ENCODE measurements around the gene DACT2.
"Not testable (repeated sequence)": the region's sequence is repeated elsewhere in the genome, so short reads cannot be mapped to it uniquely, and the experiment has no call there.

The DACT2 gene

GRCh38 chr6:168318579-168319278 lies 848 bp downstream of the DACT2 start:
- DNase-seq, result no peak

- DNase-seq, result no peak
Measured at GRCh38 chr6:168318090-168318489, 1.5 kb downstream of the DACT2 start.

GRCh38 chr6:168315596-168315995 lies 4.0 kb downstream of the DACT2 start:
- DNase-seq, result no peak

GRCh38 chr6:168314948-168315347 lies 4.6 kb downstream of the DACT2 start:
- no peak for DNase-seq

GRCh38 chr6:168314021-168314420 lies 5.6 kb downstream of the DACT2 start:
- DNase-seq, result no peak

- no peak for DNase-seq
Measured at GRCh38 chr6:168313431-168314011, 6.1 kb downstream of the DACT2 start.

- not testable (repeated sequence) for DNase-seq
Measured at GRCh38 chr6:168312125-168312507, 7.5 kb downstream of the DACT2 start.

- no peak for DNase-seq
Measured at GRCh38 chr6:168311410-168312124, 8.0 kb downstream of the DACT2 start.

GRCh38 chr6:168310945-168311344 lies 8.6 kb downstream of the DACT2 start:
- DNase-seq, result no peak

- no peak for DNase-seq
Measured at GRCh38 chr6:168310403-168310802, 9.2 kb downstream of the DACT2 start.

- no peak for DNase-seq
Measured at GRCh38 chr6:168309997-168310396, 9.6 kb downstream of the DACT2 start.

GRCh38 chr6:168309183-168309582 lies 10.4 kb downstream of the DACT2 start:
- no peak for DNase-seq

GRCh38 chr6:168308390-168309144 lies 11.0 kb downstream of the DACT2 start:
- DNase-seq, result no peak

- no peak for DNase-seq
Measured at GRCh38 chr6:168307695-168308021, 11.9 kb downstream of the DACT2 start.

GRCh38 chr6:168307015-168307694 lies 12.4 kb downstream of the DACT2 start:
- DNase-seq, result no peak

- DNase-seq, result no peak
Measured at GRCh38 chr6:168305863-168306262, 13.7 kb downstream of the DACT2 start.

- DNase-seq, result no peak
Measured at GRCh38 chr6:168305096-168305749, 14.4 kb downstream of the DACT2 start.

- DNase-seq, result no peak
Measured at GRCh38 chr6:168304752-168305015, 14.9 kb downstream of the DACT2 start.

GRCh38 chr6:168303982-168304751 lies 15.4 kb downstream of the DACT2 start:
- DNase-seq, result no peak

- no peak for DNase-seq
Measured at GRCh38 chr6:168302534-168302933, 17.0 kb downstream of the DACT2 start.

GRCh38 chr6:168301648-168302398 lies 17.8 kb downstream of the DACT2 start:
- no peak for DNase-seq

All from stimulated activated CD8-positive, alpha-beta memory T cell treated with anti-CD3 and anti-CD28 coated beads, Interleukin-4, amount 100 ng/mL, for 48 hours (primary cell).